Renal cortex interstitium (tissue), 11 donors: ENCODE data around the gene AAK1. TPM values are rescaled to one million over a fixed set of nuclear protein-coding genes. Genes with fewer than 3 reads are reported as not detected.
A peak's percentile ranks its signal among the peaks of the same experiment; 100 is the strongest.

Experiments used
- DNase-seq, 11 donors: peaks; one replicate each; pipeline ENCODE4 v3.0.0-alpha.2; 2013; ENCODE audit warnings: low read depth in 9 of 11, low spot score in 4 of 11; ENCODE audit errors: extremely low read depth in 1 of 11
- polyA plus RNA-seq, 3 donors: library from polyadenylated mRNA; unstranded; fragments of 120-200 nt; gene quantifications; one replicate each; pipeline ENCODE4 v1.2.1, GENCODE V29; 2013; ENCODE audit not compliant: insufficient read length in 3 of 3

AAK1 gene
- polyA plus RNA-seq, 3 donors = 20.7 to 26.6 (median 23.2) TPM

- DNase-seq = no peak
Measured at GRCh38 chr2:69525261-69525660, 118.3 kb downstream of the AAK1 start.

DNA sequence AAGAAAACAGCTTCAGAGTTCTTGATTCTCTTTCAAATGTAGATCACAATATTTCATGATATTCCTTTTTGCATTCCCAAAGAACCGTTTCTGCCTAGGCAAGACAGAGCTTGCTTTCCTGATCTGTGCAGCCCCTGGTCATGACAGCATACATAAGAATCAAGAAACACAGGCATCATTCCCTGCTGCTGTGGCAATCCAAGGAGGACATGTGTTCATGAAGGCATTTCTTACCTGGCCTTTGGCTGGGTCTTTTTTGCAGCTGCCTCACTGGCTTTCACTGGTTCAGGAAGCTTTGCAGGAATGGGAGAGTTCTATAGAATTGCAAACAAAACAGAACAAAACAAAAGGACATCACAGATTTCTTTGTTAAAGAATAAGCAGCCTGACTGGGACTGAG is 118.7 kb downstream of the AAK1 start:
- no peak for DNase-seq

DNA sequence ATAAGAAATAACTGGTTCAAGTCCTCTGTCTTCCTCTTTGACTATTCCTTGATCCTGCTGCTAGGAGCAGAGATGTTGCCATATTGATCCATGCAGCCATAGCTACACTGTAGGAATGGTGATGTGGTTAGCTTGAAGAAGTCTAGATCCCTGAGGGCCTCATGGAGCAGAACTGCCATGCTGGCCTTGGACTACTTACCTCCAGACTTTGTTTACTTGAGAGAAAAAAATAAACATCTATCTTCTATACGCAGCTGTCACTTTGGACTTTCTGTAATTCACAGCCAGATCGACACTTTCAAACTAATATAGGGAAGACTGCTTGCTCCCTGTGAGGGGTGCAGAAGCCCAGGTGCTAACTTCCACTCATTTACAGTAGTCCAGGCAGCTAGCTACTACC is 121.8 kb downstream of the AAK1 start:
- no peak for DNase-seq

DNA sequence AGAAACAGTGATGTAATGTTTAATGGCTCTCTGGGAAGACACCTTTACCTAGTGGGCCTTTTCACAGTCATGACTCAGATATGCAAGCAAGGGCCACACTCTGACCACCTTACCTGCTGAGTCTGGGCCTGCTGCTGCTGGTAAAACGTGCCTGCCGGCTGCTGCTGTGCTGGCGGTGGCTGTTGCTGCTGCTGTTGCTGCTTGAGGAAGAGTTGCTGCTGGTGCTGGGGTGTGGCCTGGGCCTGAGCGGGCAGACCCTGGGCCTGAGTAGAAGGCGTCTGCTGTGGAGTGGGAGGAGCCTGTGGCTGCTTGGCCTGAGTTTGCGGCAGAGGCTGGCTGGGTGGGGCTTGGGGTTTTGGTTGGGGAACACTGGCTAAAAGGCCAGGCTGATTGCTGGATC is 124.7 kb downstream of the AAK1 start:
- no peak for DNase-seq

GRCh38 chr2:69517410-69517809 is 126.1 kb downstream of the AAK1 start:
- DNase-seq = no peak

GRCh38 chr2:69514819-69515218 is 128.7 kb downstream of the AAK1 start:
- no peak for DNase-seq

DNA sequence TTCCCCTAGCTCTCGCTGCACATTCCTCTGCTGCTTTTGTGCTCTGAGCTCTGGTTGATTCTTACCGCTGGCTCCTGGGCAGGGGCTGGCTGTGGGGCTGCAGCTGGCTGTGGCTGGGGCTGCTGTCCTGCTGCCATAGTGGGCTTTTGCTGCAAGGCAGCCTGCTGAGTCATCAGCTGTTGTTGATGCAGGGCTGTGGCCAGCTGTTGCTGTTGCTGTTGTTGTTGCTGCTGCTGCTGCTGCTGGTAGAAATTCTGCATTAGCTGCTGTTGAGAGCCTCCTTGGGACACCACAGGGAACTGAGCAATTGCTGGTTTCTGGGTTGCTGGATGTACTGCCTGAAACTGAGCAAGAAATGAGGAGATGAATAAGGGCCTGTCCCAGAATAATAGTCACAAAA is 129.1 kb downstream of the AAK1 start:
- peak in 9 of 11 donors; percentile 11 to 52 (median 20) for DNase-seq

DNA sequence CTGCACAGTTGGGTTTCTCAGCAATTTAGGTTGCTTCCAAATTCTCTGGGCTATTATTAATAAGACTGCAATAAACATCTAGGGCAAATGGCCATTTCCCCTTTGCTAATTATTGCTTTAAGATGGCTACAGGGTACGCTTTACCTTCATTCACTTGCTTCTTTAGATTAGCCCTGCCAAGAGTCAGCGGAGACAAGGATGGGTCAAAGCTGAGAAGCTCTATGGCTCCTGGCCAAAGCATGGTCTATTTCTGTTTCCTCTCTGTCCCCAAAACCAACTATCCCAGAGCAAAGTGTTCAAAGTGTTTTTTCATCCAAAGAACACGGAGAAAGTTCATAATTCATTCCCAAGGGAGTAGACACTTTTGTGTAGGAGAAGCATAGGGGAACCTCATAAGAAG is 131.1 kb downstream of the AAK1 start:
- no peak for DNase-seq

DNA sequence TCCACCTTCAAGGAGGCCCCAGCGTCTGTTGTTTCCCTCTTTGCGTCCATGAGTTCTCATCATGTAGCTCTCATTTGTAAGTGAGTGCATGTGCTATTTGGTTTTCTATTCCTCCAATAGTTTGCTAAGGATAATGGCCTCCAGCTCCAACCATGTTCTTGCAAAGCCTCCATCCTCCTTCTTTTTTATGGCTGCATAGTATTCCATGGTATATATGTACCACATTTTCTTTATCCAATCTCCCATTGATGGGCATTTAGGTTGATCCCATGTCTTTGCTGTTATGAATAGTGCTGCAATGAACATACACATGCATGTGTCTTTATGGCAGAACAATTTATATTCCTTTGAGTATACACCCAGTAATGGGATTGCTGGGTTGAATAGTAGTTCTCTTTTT is 133.3 kb downstream of the AAK1 start:
- no peak for DNase-seq

- DNase-seq = no peak
Measured at GRCh38 chr2:69509750-69510140, 133.8 kb downstream of the AAK1 start.

- no peak for DNase-seq
Measured at GRCh38 chr2:69509011-69509749, 134.4 kb downstream of the AAK1 start.

- no peak for DNase-seq
Measured at GRCh38 chr2:69505710-69506109, 137.8 kb downstream of the AAK1 start.

- DNase-seq = no peak
Measured at GRCh38 chr2:69501301-69501700, 142.2 kb downstream of the AAK1 start.

- DNase-seq = no peak
Measured at GRCh38 chr2:69499966-69500365, 143.6 kb downstream of the AAK1 start.

DNA sequence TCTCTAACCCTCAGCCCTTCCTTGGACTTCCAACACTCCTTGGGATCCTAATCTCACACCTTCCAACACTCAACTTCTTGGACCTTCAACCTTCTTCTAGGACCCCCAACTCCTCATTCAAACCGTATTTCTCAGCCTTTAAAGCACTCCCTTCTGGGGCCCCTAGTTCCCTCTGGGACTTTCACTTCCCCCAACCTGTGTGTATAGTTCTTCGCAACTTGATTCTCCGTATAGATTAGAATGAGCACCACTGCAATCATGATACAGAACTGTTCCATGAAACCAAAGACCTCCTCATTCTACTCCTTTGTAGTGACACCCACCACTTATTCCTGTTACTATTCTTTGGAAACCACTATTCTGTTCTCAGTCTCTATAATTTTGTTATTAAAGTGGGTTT is 144.3 kb downstream of the AAK1 start:
- no peak for DNase-seq

DNA sequence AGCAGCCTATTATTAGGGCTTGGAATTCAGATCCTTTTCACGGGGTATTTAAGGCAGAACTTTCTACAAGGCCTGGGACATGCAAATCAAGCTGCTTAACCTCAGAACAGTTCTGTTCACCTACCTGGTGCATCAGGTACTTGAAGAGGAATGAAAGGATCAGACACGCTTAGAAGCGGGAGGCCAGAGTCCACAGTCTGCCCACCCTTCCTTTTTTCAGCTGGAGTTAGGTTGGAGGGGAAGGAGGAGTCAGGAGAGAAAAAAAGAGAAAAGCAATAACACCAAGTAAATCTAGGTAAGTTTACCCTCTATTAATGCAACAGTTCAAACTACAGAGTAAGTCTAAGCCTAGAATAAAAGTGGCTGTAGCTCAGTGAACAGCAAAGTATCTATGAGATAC is 147.7 kb downstream of the AAK1 start:
- no peak for DNase-seq

- no peak for DNase-seq
Measured at GRCh38 chr2:69495008-69495407, 148.5 kb downstream of the AAK1 start.

DNA sequence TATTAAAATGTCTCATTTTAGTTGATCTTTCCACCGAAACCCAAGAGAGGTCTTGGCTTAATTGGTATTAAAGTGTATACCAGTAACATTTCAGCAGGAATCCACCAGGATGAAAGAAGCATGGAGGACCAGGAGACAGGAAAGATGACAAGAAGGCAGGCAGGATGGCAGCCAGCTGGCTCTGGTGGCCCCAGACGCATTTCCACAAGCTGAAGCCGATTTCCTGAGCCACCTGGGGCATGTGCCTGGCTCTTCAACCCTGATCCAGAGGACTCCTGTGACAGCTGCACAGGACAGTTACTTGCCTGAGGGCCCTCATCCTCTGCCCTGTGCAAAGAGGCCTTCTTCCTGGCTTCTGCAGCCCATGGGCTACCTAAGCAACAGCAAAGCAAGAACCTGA is 149.4 kb downstream of the AAK1 start:
- DNase-seq = no peak

GRCh38 chr2:69493268-69493667 is 150.3 kb downstream of the AAK1 start:
- no peak for DNase-seq

DNA sequence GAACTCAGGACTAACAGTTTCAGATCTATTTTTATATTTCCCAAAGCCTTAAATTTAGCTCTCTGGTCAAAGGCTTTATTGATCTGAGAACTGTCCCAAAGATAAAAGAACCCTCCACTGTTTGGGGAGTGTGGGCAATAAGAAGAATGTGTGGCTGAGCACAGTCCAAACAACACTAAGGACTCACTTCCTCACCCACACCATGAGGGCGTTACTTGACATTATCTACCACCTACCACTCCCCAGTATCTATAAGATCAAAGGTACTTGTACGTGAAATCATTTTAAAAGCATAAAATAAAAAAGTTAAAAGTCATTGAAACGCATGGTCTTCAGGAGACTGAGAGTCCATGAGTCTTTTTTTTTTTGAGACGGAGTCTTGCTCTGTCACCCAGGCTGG is 151.7 kb downstream of the AAK1 start:
- DNase-seq = no peak

DNA sequence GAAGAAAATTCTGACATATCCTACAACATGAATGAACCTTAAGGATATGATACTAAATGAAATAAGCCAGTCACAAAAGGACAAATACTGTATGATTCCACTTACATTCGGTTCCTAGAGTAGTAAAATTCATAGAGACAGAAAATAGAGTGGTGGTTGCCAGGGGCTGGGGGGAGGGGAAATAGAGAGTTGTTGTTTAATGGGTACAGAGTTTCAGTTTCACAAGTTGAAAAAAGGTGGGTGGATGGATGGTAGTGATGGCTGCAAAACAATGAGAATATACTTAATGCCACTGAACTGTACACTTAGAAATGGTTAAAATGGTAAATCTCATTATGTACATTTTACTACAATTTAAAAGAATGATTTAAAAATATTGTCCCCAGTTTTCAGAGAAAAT is 153.1 kb downstream of the AAK1 start:
- no peak for DNase-seq

- DNase-seq = no peak
Measured at GRCh38 chr2:69489793-69490192, 153.7 kb downstream of the AAK1 start.
